Type B pancreatic cell (in vitro differentiated cells): ENCODE results near the gene FGD3. TPM values are rescaled to one million over a fixed set of nuclear protein-coding genes. Genes with fewer than 3 reads are reported as not detected.

Experiments
- DNase-seq: peaks from one replicate; pipeline ENCODE4 v3.0.0; 2021; ENCODE audit warnings: mixed read lengths; ENCODE audit not compliant: unreplicated experiment; ENCODE audit errors: extremely low spot score
- H3K27ac Mint-ChIP-seq: 2 replicates; pipeline ENCODE4 v1.8.0; 2021; ENCODE audit warnings: mild to moderate bottlenecking, mixed read lengths
- H3K27me3 Mint-ChIP-seq: 2 replicates; pipeline ENCODE4 v1.8.0; 2021; ENCODE audit warnings: mixed read lengths
- H3K36me3 Mint-ChIP-seq: 2 replicates; pipeline ENCODE4 v1.8.0; 2021; ENCODE audit warnings: mixed read lengths
- H3K4me1 Mint-ChIP-seq: one replicate; pipeline ENCODE4 v1.8.0; 2021; ENCODE audit warnings: mixed read lengths; ENCODE audit not compliant: unreplicated experiment
- H3K4me3 Mint-ChIP-seq: 2 replicates; pipeline ENCODE4 v1.8.0; 2021; ENCODE audit warnings: mild to moderate bottlenecking, mixed read lengths
- H3K9me3 Mint-ChIP-seq: 2 replicates; pipeline ENCODE4 v1.8.0; 2021; ENCODE audit warnings: mixed read lengths
- CTCF ChIP-seq: fragments of 200-600 bp; sonication (generic); conservative IDR thresholded peaks from 2 replicates; pipeline ENCODE4 v1.5.0; 2021; ENCODE audit warnings: antibody characterized with exemption, mild to moderate bottlenecking
- total RNA-seq: library from RNA; stranded (reverse); gene quantifications from 2 replicates; pipeline ENCODE4 v1.2.1, GENCODE V29; 2021; ENCODE audit warnings: low replicate concordance

FGD3 gene
- total RNA-seq, 1 donor from 2014 or later: 5.5 TPM

- no peak for TF ChIP-seq CTCF
- Mint-ChIP-seq H3K36me3 (no peaks in the 10 kb centered on the region), H3K27ac (no peak overlapping the region), H3K4me1 (peaks cover 9% of the 10 kb centered on the region), H3K4me3 (no peak overlapping the region), H3K27me3 (peaks cover 1% of the 10 kb centered on the region), H3K9me3 (no peaks in the 10 kb centered on the region)
- DNase-seq: no peak
Measured at GRCh38 chr9:93035821-93036351, 88.6 kb downstream of the FGD3 start.

GRCh38 chr9:93036887-93037475, 89.7 kb downstream of the FGD3 start:
- Mint-ChIP-seq H3K4me1 (peaks cover 9% of the 10 kb centered on the region), H3K27me3 (no peaks in the 10 kb centered on the region), H3K9me3 (no peaks in the 10 kb centered on the region), H3K4me3 (no peak overlapping the region), H3K27ac (no peak overlapping the region), H3K36me3 (no peaks in the 10 kb centered on the region)
- no peak for DNase-seq
- peak; percentile 52 for TF ChIP-seq CTCF

- H3K4me3 Mint-ChIP-seq: no peak overlapping the region
- no peaks in the 10 kb centered on the region for H3K27me3 Mint-ChIP-seq
- H3K27ac Mint-ChIP-seq: no peak overlapping the region
- H3K4me1 Mint-ChIP-seq: peaks cover 9% of the 10 kb centered on the region
- no peaks in the 10 kb centered on the region for H3K9me3 Mint-ChIP-seq
- no peaks in the 10 kb centered on the region for H3K36me3 Mint-ChIP-seq
- TF ChIP-seq CTCF: no peak
- DNase-seq: no peak
Measured at GRCh38 chr9:93037476-93037971, 90.2 kb downstream of the FGD3 start.

GRCh38 chr9:93038918-93039317, 91.6 kb downstream of the FGD3 start:
- Mint-ChIP-seq H3K27ac (no peak overlapping the region), H3K4me3 (no peak overlapping the region), H3K27me3 (no peaks in the 10 kb centered on the region), H3K9me3 (no peaks in the 10 kb centered on the region), H3K36me3 (no peaks in the 10 kb centered on the region), H3K4me1 (peaks cover 4% of the 10 kb centered on the region)
- TF ChIP-seq CTCF: no peak
- no peak for DNase-seq

GRCh38 chr9:93039456-93039855, 92.1 kb downstream of the FGD3 start:
- Mint-ChIP-seq H3K36me3 (no peaks in the 10 kb centered on the region), H3K9me3 (no peaks in the 10 kb centered on the region), H3K4me3 (no peak overlapping the region), H3K27ac (no peak overlapping the region), H3K27me3 (no peaks in the 10 kb centered on the region), H3K4me1 (peaks cover 4% of the 10 kb centered on the region)
- no peak for DNase-seq
- TF ChIP-seq CTCF: no peak
